ENCODE measurements around the gene NGRN. TPM values are rescaled to one million over a fixed set of nuclear protein-coding genes. Genes with fewer than 3 reads are reported as not detected.
"Not testable (repeated sequence)": the region's sequence is repeated elsewhere in the genome, so short reads cannot be mapped to it uniquely, and the experiment has no call there.

The NGRN gene
- total RNA-seq, 1 donor from 2014 or later, result 132 TPM

GRCh38 chr15:90257776-90258175 lies 7.7 kb upstream of the NGRN start:
- H3K4me3 Mint-ChIP-seq, result no peak overlapping the region
- no peak for TF ChIP-seq CTCF (conservative IDR thresholded peaks at IDR 0.05)
- no peaks in the 10 kb centered on the region for H3K9me3 Mint-ChIP-seq
- H3K4me1 Mint-ChIP-seq, result peaks cover 7% of the 10 kb centered on the region
- DNase-seq (ENCODE audit: low read depth, low spot score), result no peak
- H3K27ac Mint-ChIP-seq (ENCODE audit: unreplicated experiment), result no peak overlapping the region
- H3K27me3 Mint-ChIP-seq (ENCODE audit: low read depth), result peaks cover 8% of the 10 kb centered on the region
- H3K36me3 Mint-ChIP-seq (ENCODE audit: low read depth), result no peaks in the 10 kb centered on the region

GRCh38 chr15:90259524-90259923 lies 5.9 kb upstream of the NGRN start:
- no peak for DNase-seq (ENCODE audit: low read depth, low spot score)
- H3K27me3 Mint-ChIP-seq (ENCODE audit: low read depth), result peaks cover 8% of the 10 kb centered on the region
- peaks cover 23% of the 10 kb centered on the region for H3K4me1 Mint-ChIP-seq
- no peak for TF ChIP-seq CTCF (conservative IDR thresholded peaks at IDR 0.05)
- H3K9me3 Mint-ChIP-seq, result no peaks in the 10 kb centered on the region
- H3K36me3 Mint-ChIP-seq (ENCODE audit: low read depth), result no peaks in the 10 kb centered on the region
- H3K4me3 Mint-ChIP-seq, result no peak overlapping the region
- H3K27ac Mint-ChIP-seq (ENCODE audit: unreplicated experiment), result no peak overlapping the region

GRCh38 chr15:90260731-90261130 lies 4.7 kb upstream of the NGRN start:
- H3K36me3 Mint-ChIP-seq (ENCODE audit: low read depth); H3K27me3 Mint-ChIP-seq (ENCODE audit: low read depth); H3K9me3 Mint-ChIP-seq; DNase-seq (ENCODE audit: low read depth, low spot score); H3K4me3 Mint-ChIP-seq; H3K27ac Mint-ChIP-seq (ENCODE audit: unreplicated experiment): not testable (repeated sequence)
- H3K4me1 Mint-ChIP-seq, result peaks cover 33% of the 10 kb centered on the region

- Mint-ChIP-seq H3K27ac (ENCODE audit: unreplicated experiment) (peak overlapping the region; percentile 91), H3K36me3 (ENCODE audit: low read depth) (no peaks in the 10 kb centered on the region), H3K27me3 (ENCODE audit: low read depth) (peaks cover 8% of the 10 kb centered on the region), H3K4me3 (peak overlapping the region; percentile 25), H3K9me3 (no peaks in the 10 kb centered on the region), H3K4me1 (peaks cover 43% of the 10 kb centered on the region)
- no peak for TF ChIP-seq CTCF (conservative IDR thresholded peaks at IDR 0.05)
- DNase-seq (ENCODE audit: low read depth, low spot score), result no peak
Measured at GRCh38 chr15:90261811-90262210, 3.7 kb upstream of the NGRN start.

- Mint-ChIP-seq H3K36me3 (ENCODE audit: low read depth) (no peaks in the 10 kb centered on the region), H3K27me3 (ENCODE audit: low read depth) (peaks cover 8% of the 10 kb centered on the region), H3K4me1 (peaks cover 44% of the 10 kb centered on the region), H3K9me3 (no peaks in the 10 kb centered on the region), H3K27ac (ENCODE audit: unreplicated experiment) (peak overlapping the region; percentile 91), H3K4me3 (peak overlapping the region; percentile 25)
- DNase-seq (ENCODE audit: low read depth, low spot score), result no peak
- TF ChIP-seq CTCF (conservative IDR thresholded peaks at IDR 0.05), result no peak
Measured at GRCh38 chr15:90262426-90262825, 3.0 kb upstream of the NGRN start.

- peaks cover 8% of the 10 kb centered on the region for H3K27me3 Mint-ChIP-seq (ENCODE audit: low read depth)
- peaks cover 59% of the 10 kb centered on the region for H3K4me1 Mint-ChIP-seq
- no peak for DNase-seq (ENCODE audit: low read depth, low spot score)
- H3K4me3 Mint-ChIP-seq, result peak overlapping the region; percentile 93
- H3K36me3 Mint-ChIP-seq (ENCODE audit: low read depth), result peaks cover 4% of the 10 kb centered on the region
- TF ChIP-seq CTCF (conservative IDR thresholded peaks at IDR 0.05), result no peak
- peak overlapping the region; percentile 97 for H3K27ac Mint-ChIP-seq (ENCODE audit: unreplicated experiment)
- no peaks in the 10 kb centered on the region for H3K9me3 Mint-ChIP-seq
Measured at GRCh38 chr15:90264671-90265070, 801 bp upstream of the NGRN start.
